ENCODE data around the gene FCRLA.

DNA sequence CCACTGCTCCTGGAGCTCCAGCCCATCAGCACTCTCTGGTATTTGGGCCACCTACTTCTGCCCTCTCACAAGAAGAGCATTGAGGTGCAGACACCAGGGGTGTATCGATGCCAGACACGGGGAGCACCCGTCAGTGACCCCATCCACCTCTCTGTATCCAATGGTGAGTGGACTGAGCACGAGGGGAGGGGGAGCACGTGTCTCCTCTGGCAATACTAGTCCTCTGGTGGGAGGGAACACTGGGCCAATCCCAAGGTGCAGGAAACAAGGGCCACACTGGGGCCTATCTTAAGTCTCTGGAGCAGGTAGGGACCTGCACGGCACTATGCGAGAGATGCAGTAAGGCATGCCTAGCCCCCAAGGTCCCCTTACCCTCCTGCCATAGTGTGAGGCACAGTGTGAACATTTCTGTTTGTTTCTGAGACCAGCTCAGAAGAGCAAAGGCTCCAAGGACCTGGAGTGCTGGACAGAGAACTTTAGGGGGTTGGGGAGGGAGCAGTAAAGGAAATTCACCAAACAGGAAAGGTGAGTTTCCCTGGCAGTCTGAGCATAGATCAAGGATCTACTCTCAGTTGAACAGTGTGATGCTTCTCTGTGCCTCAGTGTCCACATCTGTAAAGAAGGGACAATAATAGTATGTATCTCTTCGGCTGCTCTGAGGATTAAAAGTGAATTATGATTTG lies 16.6 kb downstream of the FCRLA start:
- no peak for TF ChIP-seq POLR2A (IDR thresholded peaks at IDR 0.05)
- TF ChIP-seq, protein P1, sequence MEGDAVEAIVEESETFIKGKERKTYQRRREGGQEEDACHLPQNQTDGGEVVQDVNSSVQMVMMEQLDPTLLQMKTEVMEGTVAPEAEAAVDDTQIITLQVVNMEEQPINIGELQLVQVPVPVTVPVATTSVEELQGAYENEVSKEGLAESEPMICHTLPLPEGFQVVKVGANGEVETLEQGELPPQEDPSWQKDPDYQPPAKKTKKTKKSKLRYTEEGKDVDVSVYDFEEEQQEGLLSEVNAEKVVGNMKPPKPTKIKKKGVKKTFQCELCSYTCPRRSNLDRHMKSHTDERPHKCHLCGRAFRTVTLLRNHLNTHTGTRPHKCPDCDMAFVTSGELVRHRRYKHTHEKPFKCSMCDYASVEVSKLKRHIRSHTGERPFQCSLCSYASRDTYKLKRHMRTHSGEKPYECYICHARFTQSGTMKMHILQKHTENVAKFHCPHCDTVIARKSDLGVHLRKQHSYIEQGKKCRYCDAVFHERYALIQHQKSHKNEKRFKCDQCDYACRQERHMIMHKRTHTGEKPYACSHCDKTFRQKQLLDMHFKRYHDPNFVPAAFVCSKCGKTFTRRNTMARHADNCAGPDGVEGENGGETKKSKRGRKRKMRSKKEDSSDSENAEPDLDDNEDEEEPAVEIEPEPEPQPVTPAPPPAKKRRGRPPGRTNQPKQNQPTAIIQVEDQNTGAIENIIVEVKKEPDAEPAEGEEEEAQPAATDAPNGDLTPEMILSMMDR (IDR thresholded peaks at IDR 0.05), result no peak
- no peak for TF ChIP-seq POLR2AphosphoS5 (IDR thresholded peaks at IDR 0.05; ENCODE audit: insufficient read depth in 1 of 2, low read depth in 1 of 2)

All from vagina (tissue), 2 donors.